Spleen (tissue), 11 donors: Measurements from ENCODE around the gene PTRH2. TPM values are rescaled to one million over a fixed set of nuclear protein-coding genes. Genes with fewer than 3 reads are reported as not detected.

ENCODE experiments used
- DNase-seq: peaks from one replicate; pipeline ENCODE4 v3.0.0-alpha.2; 2020
- H3K27ac ChIP-seq, 8 donors: fragments of 200-600 bp; sonication (generic) in 7 of 8; 1 replicate in 4 of 8; 2 replicates in 4 of 8; pipeline versions ENCODE4 v1.5.0 to v1.8.0; 2016 to 2021; ENCODE audit warnings: inconsistent platforms in 4 of 8, mild to moderate bottlenecking in 4 of 8, moderate library complexity in 1 of 8
- H3K27me3 ChIP-seq, 7 donors: fragments of 200-600 bp; sonication (generic) in 6 of 7; replicated peaks in 1 of 7; 1 replicate in 4 of 7; 2 replicates in 3 of 7; pipeline versions ENCODE4 v1.5.0 to v1.8.0; 2016 to 2021; ENCODE audit warnings: inconsistent platforms in 3 of 7, mild to moderate bottlenecking in 1 of 7
- H3K36me3 ChIP-seq, 6 donors: fragments of 200-600 bp; sonication (generic) in 5 of 6; 1 replicate in 4 of 6; 2 replicates in 2 of 6; pipeline versions ENCODE4 v1.5.0 to v1.8.0; 2016 to 2021; ENCODE audit warnings: inconsistent platforms in 2 of 6
- H3K4me1 ChIP-seq, 6 donors: fragments of 200-600 bp; sonication (generic) in 5 of 6; 1 replicate in 3 of 6; 2 replicates in 3 of 6; pipeline versions ENCODE4 v1.5.0 to v1.8.0; 2016 to 2021; ENCODE audit warnings: inconsistent platforms in 3 of 6
- H3K4me3 ChIP-seq, 8 donors: fragments of 200-600 bp; sonication (generic) in 7 of 8; 1 replicate in 4 of 8; 2 replicates in 4 of 8; pipeline versions ENCODE4 v1.5.0 to v1.8.0; 2016 to 2021; ENCODE audit warnings: inconsistent platforms in 4 of 8, mild to moderate bottlenecking in 4 of 8, moderate library complexity in 2 of 8
- H3K9me3 ChIP-seq, 8 donors: fragments of 200-600 bp; sonication (generic) in 7 of 8; 1 replicate in 4 of 8; 2 replicates in 4 of 8; pipeline versions ENCODE4 v1.5.0 to v1.8.0; 2016 to 2021; ENCODE audit warnings: inconsistent platforms in 4 of 8
- CTCF ChIP-seq, 11 experiments: fragments of 200-600 bp in 7 of 11; fragments of 450-650 bp in 4 of 11; sonication (generic) in 4 of 11; IDR thresholded peaks in 8 of 11; conservative IDR thresholded peaks in 3 of 11; 1 replicate in 7 of 11; 2 replicates in 4 of 11; pipeline versions ENCODE4 v1.4.0 to v1.8.0; 2016 to 2021; ENCODE audit warnings: antibody characterized with exemption in 11 of 11, inconsistent platforms in 4 of 11, mild to moderate bottlenecking in 1 of 11
- POLR2A ChIP-seq, 3 donors: fragments of 450-650 bp; IDR thresholded peaks; one replicate each; pipeline ENCODE4 v1.5.1; 2017; ENCODE audit warnings: antibody characterized with exemption in 3 of 3, mild to moderate bottlenecking in 1 of 3
- POLR2AphosphoS5 ChIP-seq, 3 donors: sonication (generic); formaldehyde crosslinking; IDR thresholded peaks; one replicate each; pipeline ENCODE4 v1.5.1; 2017; ENCODE audit warnings: antibody characterized with exemption in 3 of 3
- WGBS, 5 donors: extraction: QIAGEN DNeasy Blood & Tissue Kit in 3 of 5; methylation state at CpG; one replicate each; pipeline versions ENCODE4 v1.1.5 to v1.1.7; 2013 to 2018; 5-methylcytosine and 5-hydroxymethylcytosine counted together
- intact Hi-C: fragments of 100-400 bp; cut with DNase I; formaldehyde crosslinking; loops from one replicate; pipeline ENCODE4 v1.15.0; 2023; ENCODE audit warnings: low total_unique reads
- polyA plus RNA-seq, 3 donors: library from polyadenylated mRNA; stranded (reverse); fragments of 200-250 nt; gene quantifications; one replicate each; pipeline ENCODE4 v1.2.1, GENCODE V29; 2013
- total RNA-seq, 7 donors: library from RNA; depleted of rRNA in 3 of 7; stranded (reverse); fragments of >200 nt in 3 of 7; fragmentation: NEBNext Ultra II Directional in 4 of 7; extraction: Animal tissue kit (Norgen Biotek cat#: 25700) in 4 of 7; gene quantifications; one replicate each; pipeline versions ENCODE4 v1.1.0 to v1.2.1, GENCODE V29; 2016 to 2021
- donor health status: healthy with polysubstance abuse.
- donor health status: DM: no; HTN: no; CAD: no; lungs with moderate emphysema.
- donor health status: DM: no; HTN: no; CAD: no.
- donor health status: Bipolar disorder and iron deficiency.
- donor health status: healthy.
- donor health status: DM: no; HTN: no; CAD: no.
- donor health status: DM: yes; HTN: yes; CAD: no.

PTRH2 gene
- total and polyA plus RNA-seq, 10 donors: 14.4 to 30.9 (median 21.8) TPM

- H3K36me3 ChIP-seq: peaks cover 14 to 100% (median 96%) of the 10 kb centered on the region in 6 donors
- no peak for DNase-seq
- no peaks in the 10 kb centered on the region for H3K27me3 ChIP-seq
- H3K9me3 ChIP-seq: no peaks in the 10 kb centered on the region
- TF ChIP-seq POLR2AphosphoS5 (IDR thresholded peaks at IDR 0.05): no peak
- no peak for TF ChIP-seq POLR2A (IDR thresholded peaks at IDR 0.05)
- TF ChIP-seq CTCF (IDR thresholded peaks at IDR 0.05 in 8 of 11, conservative IDR thresholded peaks at IDR 0.05 in 3 of 11): no peak
- H3K4me1 ChIP-seq: peaks cover 0 to 29% (median 15%) of the 10 kb centered on the region in 6 donors
- H3K4me3 ChIP-seq: no peak overlapping the region
- no peak overlapping the region for H3K27ac ChIP-seq
- intact Hi-C loops: no loop called here
- 49 to 94% (median 51%) methylated on average over 2 of the region's 2 CpGs for WGBS, 5 donors
These were observed 28.3 kb downstream of the PTRH2 start for GRCh38 chr17:59678918-59679317.

GRCh38 chr17:59676716-59677115, 30.5 kb downstream of the PTRH2 start:
- H3K4me3 ChIP-seq: no peak overlapping the region
- TF ChIP-seq POLR2AphosphoS5 (IDR thresholded peaks at IDR 0.05) (no peak), POLR2A (IDR thresholded peaks at IDR 0.05) (no peak)
- H3K9me3 ChIP-seq: no peaks in the 10 kb centered on the region
- intact Hi-C loops: no loop called here
- H3K4me1 ChIP-seq: peaks cover 0 to 42% (median 16%) of the 10 kb centered on the region in 6 donors
- no peak for DNase-seq
- no peaks in the 10 kb centered on the region for H3K27me3 ChIP-seq
- H3K27ac ChIP-seq: no peak overlapping the region
- WGBS, 5 donors: 93 to 96% (median 95%) methylated on average over 7 of the region's 7 CpGs
- H3K36me3 ChIP-seq: peaks cover 5 to 99% (median 86%) of the 10 kb centered on the region in 6 donors

GRCh38 chr17:59675231-59675630, 32.0 kb downstream of the PTRH2 start:
- Histone ChIP-seq H3K9me3 (no peaks in the 10 kb centered on the region), H3K27me3 (no peaks in the 10 kb centered on the region), H3K4me1 (peaks cover 0 to 57% (median 18%) of the 10 kb centered on the region in 6 donors), H3K4me3 (no peak overlapping the region), H3K36me3 (peaks cover 3 to 99% (median 83%) of the 10 kb centered on the region in 6 donors), H3K27ac (peak overlapping the region in 6 of 8 donors; percentile 22 to 46 (median 36))
- 21 to 40% (median 33%) methylated on average over 1 of the region's 1 CpG for WGBS, 5 donors
- TF ChIP-seq CTCF (IDR thresholded peaks at IDR 0.05 in 8 of 11, conservative IDR thresholded peaks at IDR 0.05 in 3 of 11) (no peak), POLR2AphosphoS5 (IDR thresholded peaks at IDR 0.05) (no peak), POLR2A (IDR thresholded peaks at IDR 0.05) (no peak)
- no peak for DNase-seq
- intact Hi-C loops: no loop called here

- H3K36me3 ChIP-seq: peaks cover 0 to 99% (median 68%) of the 10 kb centered on the region in 6 donors
- no peaks in the 10 kb centered on the region for H3K9me3 ChIP-seq
- H3K27me3 ChIP-seq: no peaks in the 10 kb centered on the region
- intact Hi-C loops: no loop called here
- peaks cover 6 to 84% (median 43%) of the 10 kb centered on the region in 6 donors for H3K4me1 ChIP-seq
- WGBS, 5 donors: 79 to 90% (median 89%) methylated on average over 1 of the region's 1 CpG
- no peak for DNase-seq
- no peak overlapping the region for H3K4me3 ChIP-seq
- no peak for TF ChIP-seq CTCF (IDR thresholded peaks at IDR 0.05 in 8 of 11, conservative IDR thresholded peaks at IDR 0.05 in 3 of 11)
- H3K27ac ChIP-seq: peak overlapping the region in 3 of 8 donors; percentile 26 to 68 (median 68)
These were observed 35.8 kb downstream of the PTRH2 start for GRCh38 chr17:59671386-59671785.

GRCh38 chr17:59669944-59670343, 37.3 kb downstream of the PTRH2 start:
- Histone ChIP-seq H3K9me3 (no peaks in the 10 kb centered on the region), H3K36me3 (peaks cover 3 to 99% (median 69%) of the 10 kb centered on the region in 6 donors), H3K27me3 (no peaks in the 10 kb centered on the region), H3K4me1 (peaks cover 6 to 70% (median 35%) of the 10 kb centered on the region in 6 donors), H3K27ac (peak overlapping the region in 5 of 8 donors; percentile 23 to 68 (median 44)), H3K4me3 (no peak overlapping the region)
- DNase-seq: no peak
- no peak for TF ChIP-seq POLR2A (IDR thresholded peaks at IDR 0.05)
- no peak for TF ChIP-seq CTCF (IDR thresholded peaks at IDR 0.05 in 8 of 11, conservative IDR thresholded peaks at IDR 0.05 in 3 of 11)
- TF ChIP-seq POLR2AphosphoS5 (IDR thresholded peaks at IDR 0.05): no peak
- 85 to 100% (median 97%) methylated on average over 1 of the region's 1 CpG for WGBS, 5 donors
- intact Hi-C loops: no loop called here
